HEK293 (cell line): ENCODE measurements around the gene GPC2.

ENCODE experiments used
- KLF1 ChIP-seq: fragments of 450-650 bp; formaldehyde crosslinking; IDR thresholded peaks from 2 replicates; pipeline ENCODE4 v1.5.1; 2016; ENCODE audit warnings: missing biosample characterization, missing genetic modification characterization
- KLF17 ChIP-seq: fragments of 450-650 bp; formaldehyde crosslinking; IDR thresholded peaks from 2 replicates; pipeline ENCODE4 v1.5.1; 2016; ENCODE audit warnings: missing biosample characterization, missing genetic modification characterization
- TCF7L2 ChIP-seq: IDR thresholded peaks from 2 replicates; pipeline ENCODE4 v1.6.1; 2011; ENCODE audit warnings: low read depth, mild to moderate bottlenecking, inconsistent platforms, low read length, moderate library complexity, borderline replicate concordance
- ZBTB11 ChIP-seq: fragments of 450-650 bp; formaldehyde crosslinking; conservative IDR thresholded peaks from 2 replicates; pipeline ENCODE4 v1.5.1; 2016; ENCODE audit warnings: low read depth, missing biosample characterization, missing genetic modification characterization
- ZNF10 ChIP-seq: fragments of 450-650 bp; formaldehyde crosslinking; IDR thresholded peaks from 2 replicates; pipeline ENCODE4 v1.5.1; 2017; ENCODE audit warnings: missing biosample characterization, missing genetic modification characterization
- ZNF146 ChIP-seq: fragments of 450-650 bp; formaldehyde crosslinking; IDR thresholded peaks from 2 replicates; pipeline ENCODE4 v1.5.1; 2016; ENCODE audit warnings: missing biosample characterization, missing genetic modification characterization
- ZNF391 ChIP-seq: fragments of 450-650 bp; formaldehyde crosslinking; IDR thresholded peaks from 2 replicates; pipeline ENCODE4 v1.5.1; 2016; ENCODE audit warnings: low read depth, missing biosample characterization, missing genetic modification characterization, borderline replicate concordance
- ZNF585B ChIP-seq: fragments of 450-650 bp; formaldehyde crosslinking; IDR thresholded peaks from 2 replicates; pipeline ENCODE4 v1.5.1; 2016; ENCODE audit warnings: missing biosample characterization, missing genetic modification characterization
- ZNF830 ChIP-seq: fragments of 450-650 bp; IDR thresholded peaks from 2 replicates; pipeline ENCODE4 v1.5.0; 2018; ENCODE audit warnings: missing biosample characterization, missing genetic modification characterization, low read depth, mild to moderate bottlenecking, moderate library complexity
- TF ChIP-seq, protein P1 (sequence below): fragments of 450-650 bp; formaldehyde crosslinking; IDR thresholded peaks from 2 replicates; pipeline ENCODE4 v1.5.1; 2016; ENCODE audit warnings: missing biosample characterization, missing genetic modification characterization
- TF ChIP-seq, protein P2 (sequence below): fragments of 450-650 bp; formaldehyde crosslinking; IDR thresholded peaks from 2 replicates; pipeline ENCODE4 v1.5.1; 2016; ENCODE audit warnings: missing biosample characterization, missing genetic modification characterization, borderline replicate concordance
- TF ChIP-seq, protein P3 (sequence below): fragments of 450-650 bp; formaldehyde crosslinking; IDR thresholded peaks from 2 replicates; pipeline ENCODE4 v1.5.1; 2016; ENCODE audit warnings: missing biosample characterization, missing genetic modification characterization

GRCh38 chr7:100157069-100157333 lies 20.2 kb downstream of the GPC2 start:
- no peak for TF ChIP-seq KLF17
- no peak for TF ChIP-seq ZNF146 (tag by site-specific recombination)
- no peak for TF ChIP-seq TCF7L2
- TF ChIP-seq ZBTB11 (tag by site-specific recombination), result 0 out of 2 replicates have a peak, but pooled peaks have one; percentile 70
- TF ChIP-seq ZNF10 (tag by site-specific recombination), result no peak
- no peak for TF ChIP-seq ZNF585B (tag by site-specific recombination)
- TF ChIP-seq KLF1, result no peak
- no peak for TF ChIP-seq ZNF830 (tag by site-specific recombination)
- no peak for TF ChIP-seq ZNF391
- TF ChIP-seq, protein P1, sequence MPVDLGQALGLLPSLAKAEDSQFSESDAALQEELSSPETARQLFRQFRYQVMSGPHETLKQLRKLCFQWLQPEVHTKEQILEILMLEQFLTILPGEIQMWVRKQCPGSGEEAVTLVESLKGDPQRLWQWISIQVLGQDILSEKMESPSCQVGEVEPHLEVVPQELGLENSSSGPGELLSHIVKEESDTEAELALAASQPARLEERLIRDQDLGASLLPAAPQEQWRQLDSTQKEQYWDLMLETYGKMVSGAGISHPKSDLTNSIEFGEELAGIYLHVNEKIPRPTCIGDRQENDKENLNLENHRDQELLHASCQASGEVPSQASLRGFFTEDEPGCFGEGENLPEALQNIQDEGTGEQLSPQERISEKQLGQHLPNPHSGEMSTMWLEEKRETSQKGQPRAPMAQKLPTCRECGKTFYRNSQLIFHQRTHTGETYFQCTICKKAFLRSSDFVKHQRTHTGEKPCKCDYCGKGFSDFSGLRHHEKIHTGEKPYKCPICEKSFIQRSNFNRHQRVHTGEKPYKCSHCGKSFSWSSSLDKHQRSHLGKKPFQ (tag by site-specific recombination), result no peak
- TF ChIP-seq, protein P2, sequence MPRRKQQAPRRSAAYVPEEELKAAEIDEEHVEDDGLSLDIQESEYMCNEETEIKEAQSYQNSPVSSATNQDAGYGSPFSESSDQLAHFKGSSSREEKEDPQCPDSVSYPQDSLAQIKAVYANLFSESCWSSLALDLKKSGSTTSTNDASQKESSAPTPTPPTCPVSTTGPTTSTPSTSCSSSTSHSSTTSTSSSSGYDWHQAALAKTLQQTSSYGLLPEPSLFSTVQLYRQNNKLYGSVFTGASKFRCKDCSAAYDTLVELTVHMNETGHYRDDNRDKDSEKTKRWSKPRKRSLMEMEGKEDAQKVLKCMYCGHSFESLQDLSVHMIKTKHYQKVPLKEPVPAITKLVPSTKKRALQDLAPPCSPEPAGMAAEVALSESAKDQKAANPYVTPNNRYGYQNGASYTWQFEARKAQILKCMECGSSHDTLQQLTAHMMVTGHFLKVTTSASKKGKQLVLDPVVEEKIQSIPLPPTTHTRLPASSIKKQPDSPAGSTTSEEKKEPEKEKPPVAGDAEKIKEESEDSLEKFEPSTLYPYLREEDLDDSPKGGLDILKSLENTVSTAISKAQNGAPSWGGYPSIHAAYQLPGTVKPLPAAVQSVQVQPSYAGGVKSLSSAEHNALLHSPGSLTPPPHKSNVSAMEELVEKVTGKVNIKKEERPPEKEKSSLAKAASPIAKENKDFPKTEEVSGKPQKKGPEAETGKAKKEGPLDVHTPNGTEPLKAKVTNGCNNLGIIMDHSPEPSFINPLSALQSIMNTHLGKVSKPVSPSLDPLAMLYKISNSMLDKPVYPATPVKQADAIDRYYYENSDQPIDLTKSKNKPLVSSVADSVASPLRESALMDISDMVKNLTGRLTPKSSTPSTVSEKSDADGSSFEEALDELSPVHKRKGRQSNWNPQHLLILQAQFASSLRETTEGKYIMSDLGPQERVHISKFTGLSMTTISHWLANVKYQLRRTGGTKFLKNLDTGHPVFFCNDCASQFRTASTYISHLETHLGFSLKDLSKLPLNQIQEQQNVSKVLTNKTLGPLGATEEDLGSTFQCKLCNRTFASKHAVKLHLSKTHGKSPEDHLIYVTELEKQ, result no peak
- TF ChIP-seq, protein P3, sequence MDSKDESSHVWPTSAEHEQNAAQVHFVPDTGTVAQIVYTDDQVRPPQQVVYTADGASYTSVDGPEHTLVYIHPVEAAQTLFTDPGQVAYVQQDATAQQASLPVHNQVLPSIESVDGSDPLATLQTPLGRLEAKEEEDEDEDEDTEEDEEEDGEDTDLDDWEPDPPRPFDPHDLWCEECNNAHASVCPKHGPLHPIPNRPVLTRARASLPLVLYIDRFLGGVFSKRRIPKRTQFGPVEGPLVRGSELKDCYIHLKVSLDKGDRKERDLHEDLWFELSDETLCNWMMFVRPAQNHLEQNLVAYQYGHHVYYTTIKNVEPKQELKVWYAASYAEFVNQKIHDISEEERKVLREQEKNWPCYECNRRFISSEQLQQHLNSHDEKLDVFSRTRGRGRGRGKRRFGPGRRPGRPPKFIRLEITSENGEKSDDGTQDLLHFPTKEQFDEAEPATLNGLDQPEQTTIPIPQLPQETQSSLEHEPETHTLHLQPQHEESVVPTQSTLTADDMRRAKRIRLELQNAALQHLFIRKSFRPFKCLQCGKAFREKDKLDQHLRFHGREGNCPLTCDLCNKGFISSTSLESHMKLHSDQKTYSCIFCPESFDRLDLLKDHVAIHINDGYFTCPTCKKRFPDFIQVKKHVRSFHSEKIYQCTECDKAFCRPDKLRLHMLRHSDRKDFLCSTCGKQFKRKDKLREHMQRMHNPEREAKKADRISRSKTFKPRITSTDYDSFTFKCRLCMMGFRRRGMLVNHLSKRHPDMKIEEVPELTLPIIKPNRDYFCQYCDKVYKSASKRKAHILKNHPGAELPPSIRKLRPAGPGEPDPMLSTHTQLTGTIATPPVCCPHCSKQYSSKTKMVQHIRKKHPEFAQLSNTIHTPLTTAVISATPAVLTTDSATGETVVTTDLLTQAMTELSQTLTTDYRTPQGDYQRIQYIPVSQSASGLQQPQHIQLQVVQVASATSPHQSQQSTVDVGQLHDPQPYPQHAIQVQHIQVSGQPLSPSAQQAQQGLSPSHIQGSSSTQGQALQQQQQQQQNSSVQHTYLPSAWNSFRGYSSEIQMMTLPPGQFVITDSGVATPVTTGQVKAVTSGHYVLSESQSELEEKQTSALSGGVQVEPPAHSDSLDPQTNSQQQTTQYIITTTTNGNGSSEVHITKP (tag by site-specific recombination), result no peak
